Lower leg skin (tissue), 4 donors: Measurements from ENCODE around the gene C1orf105. TPM values are rescaled to one million over a fixed set of nuclear protein-coding genes. Genes with fewer than 3 reads are reported as not detected.

ENCODE experiments used
- DNase-seq, 2 donors: peaks; one replicate each; pipeline ENCODE4 v3.0.0-alpha.2; 2019; ENCODE audit warnings: low spot score in 2 of 2
- H3K4me3 ChIP-seq: fragments of 200-600 bp; sonication (generic); 2 replicates; pipeline ENCODE4 v1.5.1; 2017; ENCODE audit warnings: mild to moderate bottlenecking, low read depth; ENCODE audit not compliant: poor library complexity, severe bottlenecking
- POLR2A ChIP-seq, 2 donors: fragments of 450-650 bp; IDR thresholded peaks; one replicate each; pipeline ENCODE4 v1.6.1; 2016 to 2017; ENCODE audit warnings: antibody characterized with exemption in 2 of 2, mild to moderate bottlenecking in 1 of 2, moderate library complexity in 1 of 2
- WGBS, 2 donors: methylation state at CpG; one replicate each; pipeline ENCODE4 v1.1.5; 2018; 5-methylcytosine and 5-hydroxymethylcytosine counted together
- intact Hi-C: fragments of 100-400 bp; cut with DNase I; formaldehyde crosslinking; loops from one replicate; pipeline ENCODE4 v1.15.0; 2023; ENCODE audit warnings: low total_unique reads
- total RNA-seq, 4 donors: library from RNA; depleted of rRNA; stranded (reverse); fragments of >200 nt; gene quantifications; one replicate each; pipeline ENCODE4 v1.1.0, GENCODE V29; 2016
- TF ChIP-seq, protein P1 (sequence below), 3 donors: fragments of 450-650 bp; IDR thresholded peaks; one replicate each; pipeline ENCODE4 v1.5.1; 2016; ENCODE audit warnings: antibody characterized with exemption in 3 of 3, mild to moderate bottlenecking in 3 of 3, moderate library complexity in 2 of 3

The C1orf105 gene
- total RNA-seq, 4 donors from 2014 or later = 2.1 to 4.6 (median 3.0) TPM; not detected in 1

DNA sequence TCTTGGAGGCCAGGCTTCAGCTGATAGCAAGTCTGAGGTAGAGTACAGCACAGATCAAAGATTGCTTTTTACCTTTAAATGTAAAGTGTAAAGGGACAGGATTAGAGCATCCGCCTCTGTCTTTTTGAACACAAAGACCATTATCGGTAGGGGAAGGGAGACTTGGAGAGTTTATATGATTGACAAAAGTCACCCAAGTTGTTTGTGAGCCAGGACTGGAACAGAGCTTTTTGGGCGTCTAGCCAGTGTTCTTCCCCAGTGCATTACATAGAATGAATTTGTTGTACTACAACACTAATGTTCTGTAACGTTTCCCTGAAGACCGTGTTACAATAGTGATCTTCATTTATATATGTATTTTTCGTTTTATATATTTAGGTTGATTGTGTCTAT is 32.7 kb downstream of the C1orf105 start:
- no peak for DNase-seq
- WGBS, 2 donors = 50 to 52% methylated on average over 6 of the region's 6 CpGs
- intact Hi-C loops = no loop called here
- H3K4me3 ChIP-seq = no peak overlapping the region
- TF ChIP-seq, protein P1, sequence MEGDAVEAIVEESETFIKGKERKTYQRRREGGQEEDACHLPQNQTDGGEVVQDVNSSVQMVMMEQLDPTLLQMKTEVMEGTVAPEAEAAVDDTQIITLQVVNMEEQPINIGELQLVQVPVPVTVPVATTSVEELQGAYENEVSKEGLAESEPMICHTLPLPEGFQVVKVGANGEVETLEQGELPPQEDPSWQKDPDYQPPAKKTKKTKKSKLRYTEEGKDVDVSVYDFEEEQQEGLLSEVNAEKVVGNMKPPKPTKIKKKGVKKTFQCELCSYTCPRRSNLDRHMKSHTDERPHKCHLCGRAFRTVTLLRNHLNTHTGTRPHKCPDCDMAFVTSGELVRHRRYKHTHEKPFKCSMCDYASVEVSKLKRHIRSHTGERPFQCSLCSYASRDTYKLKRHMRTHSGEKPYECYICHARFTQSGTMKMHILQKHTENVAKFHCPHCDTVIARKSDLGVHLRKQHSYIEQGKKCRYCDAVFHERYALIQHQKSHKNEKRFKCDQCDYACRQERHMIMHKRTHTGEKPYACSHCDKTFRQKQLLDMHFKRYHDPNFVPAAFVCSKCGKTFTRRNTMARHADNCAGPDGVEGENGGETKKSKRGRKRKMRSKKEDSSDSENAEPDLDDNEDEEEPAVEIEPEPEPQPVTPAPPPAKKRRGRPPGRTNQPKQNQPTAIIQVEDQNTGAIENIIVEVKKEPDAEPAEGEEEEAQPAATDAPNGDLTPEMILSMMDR (IDR thresholded peaks at IDR 0.05) = no peak
- no peak for TF ChIP-seq POLR2A (IDR thresholded peaks at IDR 0.05)

DNA sequence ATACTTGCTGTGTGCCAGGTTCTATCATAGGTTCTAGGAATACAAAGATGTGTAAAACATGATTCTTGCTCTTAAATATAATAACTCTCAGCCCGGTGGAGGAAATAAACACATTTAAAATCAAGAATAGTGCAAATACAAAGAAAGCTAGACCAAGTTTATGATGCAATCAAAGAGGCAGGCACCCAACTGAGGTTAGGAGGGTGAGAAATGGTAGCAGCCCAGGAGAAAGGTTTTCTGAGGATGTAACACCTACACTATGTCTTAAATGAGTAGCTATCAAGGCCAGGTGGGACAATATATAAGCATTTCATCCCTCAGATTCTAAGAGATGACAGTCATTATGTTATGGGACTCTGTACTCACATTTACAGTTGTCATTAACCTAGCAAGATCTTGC is 33.1 kb downstream of the C1orf105 start:
- TF ChIP-seq, protein P1 (IDR thresholded peaks at IDR 0.05) = no peak
- no peak for TF ChIP-seq POLR2A (IDR thresholded peaks at IDR 0.05)
- no peak for DNase-seq
- no peak overlapping the region for H3K4me3 ChIP-seq
- WGBS, 2 donors = 50 to 59% methylated on average over 1 of the region's 1 CpG
- intact Hi-C loops = no loop called here

DNA sequence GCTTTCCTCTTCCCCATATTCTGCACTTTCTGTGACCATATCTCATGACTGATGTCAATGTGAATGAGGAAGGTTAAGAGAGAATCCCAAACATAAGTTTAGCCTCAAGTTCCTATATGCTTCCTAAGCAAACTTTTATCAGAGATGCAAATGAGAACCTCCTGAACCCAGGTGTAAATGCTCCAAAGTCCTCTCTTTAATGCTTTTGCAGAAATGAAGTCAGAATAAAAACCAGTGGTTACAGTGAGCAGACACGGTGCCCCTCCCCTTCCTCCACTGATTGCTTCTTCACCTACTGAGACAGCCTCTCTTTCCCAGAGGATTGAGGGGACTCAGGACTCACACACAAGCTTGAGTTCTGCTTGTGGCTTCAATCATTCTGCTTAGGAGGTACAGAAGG is 35.0 kb downstream of the C1orf105 start:
- no peak overlapping the region for H3K4me3 ChIP-seq
- intact Hi-C loops = no loop called here
- no peak for TF ChIP-seq POLR2A (IDR thresholded peaks at IDR 0.05)
- TF ChIP-seq, protein P1 (IDR thresholded peaks at IDR 0.05) = no peak
- 91 to 92% methylated on average over 1 of the region's 1 CpG for WGBS, 2 donors
- DNase-seq = no peak

DNA sequence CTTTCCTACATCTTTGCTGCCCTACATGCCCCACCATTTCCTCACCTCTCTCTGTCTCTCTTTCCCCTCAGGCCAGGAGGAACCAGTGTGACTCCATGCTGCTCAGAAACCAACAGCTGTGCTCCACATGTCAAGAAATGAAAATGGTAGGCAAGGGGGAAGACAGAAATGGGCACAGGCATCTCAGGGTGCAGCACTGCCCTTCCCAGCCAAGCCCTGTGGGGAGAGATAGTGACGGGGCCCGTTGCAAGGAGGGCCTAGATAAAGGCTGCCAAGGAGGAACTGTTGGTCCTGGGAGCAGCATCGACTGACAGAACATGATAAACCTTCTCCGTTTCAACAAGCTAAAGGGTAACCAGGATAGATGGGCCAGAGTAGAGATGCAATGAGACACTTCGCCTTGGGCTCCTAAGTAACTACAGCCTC is 35.9 kb downstream of the C1orf105 start:
- TF ChIP-seq, protein P1 (IDR thresholded peaks at IDR 0.05) = no peak
- TF ChIP-seq POLR2A (IDR thresholded peaks at IDR 0.05) = no peak
- intact Hi-C loops = no loop called here
- DNase-seq = no peak
- no peak overlapping the region for H3K4me3 ChIP-seq
- 92 to 93% methylated on average over 5 of the region's 5 CpGs for WGBS, 2 donors

DNA sequence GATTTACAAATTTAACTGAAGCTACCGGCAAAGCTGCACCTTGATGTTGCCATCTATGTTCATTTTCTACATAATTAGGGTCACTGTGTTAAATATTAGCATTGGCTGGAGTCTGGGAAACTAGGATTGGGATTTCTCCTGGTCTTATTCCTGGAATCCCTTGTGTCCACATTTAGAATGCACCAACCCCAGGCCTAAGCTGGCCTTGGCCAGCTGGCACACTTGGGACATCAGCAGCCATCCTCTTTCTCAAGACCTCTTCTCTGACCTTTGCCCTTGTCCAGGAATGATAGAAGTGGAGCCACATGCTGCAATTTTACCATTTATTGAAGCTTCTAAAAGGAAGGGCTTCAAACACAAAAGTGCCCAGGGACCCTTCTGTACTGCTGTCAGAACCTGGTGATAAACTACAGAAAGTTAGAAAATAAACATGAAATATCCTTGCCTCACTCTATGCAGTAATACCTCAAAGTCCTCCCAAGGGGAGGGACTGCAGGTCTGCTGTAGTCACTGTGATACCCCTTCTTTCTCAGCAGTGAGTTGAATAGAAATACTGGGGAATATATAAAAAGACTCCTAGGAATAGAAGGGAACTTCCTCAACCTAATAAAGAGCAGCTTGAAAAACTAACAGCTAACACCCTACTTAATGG is 37.1 kb downstream of the C1orf105 start:
- no peak overlapping the region for H3K4me3 ChIP-seq
- DNase-seq = no peak
- intact Hi-C loops = no loop called here
- 90 to 92% methylated on average over 1 of the region's 1 CpG for WGBS, 2 donors
- TF ChIP-seq, protein P1 (IDR thresholded peaks at IDR 0.05) = no peak
- no peak for TF ChIP-seq POLR2A (IDR thresholded peaks at IDR 0.05)

DNA sequence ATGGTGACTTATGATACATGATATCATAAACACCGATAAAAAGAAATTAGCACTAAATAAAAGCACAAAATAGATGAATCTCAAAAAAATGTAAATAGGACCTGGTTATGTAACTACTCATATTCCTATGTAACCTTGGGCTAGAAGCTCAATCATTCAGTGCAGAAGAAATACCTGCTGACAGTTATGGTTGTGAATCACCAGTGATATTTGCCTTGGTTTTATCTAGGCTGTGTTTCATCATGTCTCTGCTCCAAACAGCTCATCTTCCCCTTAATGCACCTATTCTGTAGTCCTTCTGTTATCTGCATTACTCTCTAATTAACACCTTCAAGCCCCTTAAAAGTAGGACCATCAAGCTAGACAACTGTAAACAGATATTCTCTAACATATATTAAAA is 39.7 kb downstream of the C1orf105 start:
- no peak for DNase-seq
- no peak overlapping the region for H3K4me3 ChIP-seq
- intact Hi-C loops = no loop called here
- no peak for TF ChIP-seq POLR2A (IDR thresholded peaks at IDR 0.05)
- TF ChIP-seq, protein P1 (IDR thresholded peaks at IDR 0.05) = no peak
- WGBS, 2 donors = 50 to 76% methylated on average over 1 of the region's 1 CpG
